Measurements from ENCODE around the gene LETM1. TPM values are rescaled to one million over a fixed set of nuclear protein-coding genes. Genes with fewer than 3 reads are reported as not detected.

The LETM1 gene
- total RNA-seq, 1 donor from 2014 or later, result 46.1 TPM

- no peak for TF ChIP-seq CTCF (IDR thresholded peaks at IDR 0.05; ENCODE audit: unreplicated experiment)
- no peak overlapping the region for H3K4me3 Mint-ChIP-seq (ENCODE audit: low read depth)
- H3K27ac Mint-ChIP-seq, result no peak overlapping the region
- H3K9me3 Mint-ChIP-seq (ENCODE audit: low read depth), result no peaks in the 10 kb centered on the region
- DNase-seq (ENCODE audit: low spot score, unreplicated experiment), result no peak
- peaks cover 17% of the 10 kb centered on the region for H3K4me1 Mint-ChIP-seq (ENCODE audit: low read depth)
- H3K27me3 Mint-ChIP-seq, result no peaks in the 10 kb centered on the region
- no peaks in the 10 kb centered on the region for H3K36me3 Mint-ChIP-seq (ENCODE audit: insufficient read depth)
Observed at GRCh38 chr4:1766106-1767060, 89.6 kb downstream of the LETM1 start.

- Mint-ChIP-seq H3K27me3 (no peaks in the 10 kb centered on the region), H3K9me3 (ENCODE audit: low read depth) (no peaks in the 10 kb centered on the region), H3K4me3 (ENCODE audit: low read depth) (no peak overlapping the region), H3K36me3 (ENCODE audit: insufficient read depth) (no peaks in the 10 kb centered on the region), H3K4me1 (ENCODE audit: low read depth) (peaks cover 17% of the 10 kb centered on the region), H3K27ac (no peak overlapping the region)
- no peak for TF ChIP-seq CTCF (IDR thresholded peaks at IDR 0.05; ENCODE audit: unreplicated experiment)
- no peak for DNase-seq (ENCODE audit: low spot score, unreplicated experiment)
Observed at GRCh38 chr4:1765409-1766072, 90.4 kb downstream of the LETM1 start.

GRCh38 chr4:1764670-1765069, 91.3 kb downstream of the LETM1 start:
- no peaks in the 10 kb centered on the region for H3K9me3 Mint-ChIP-seq (ENCODE audit: low read depth)
- H3K36me3 Mint-ChIP-seq (ENCODE audit: insufficient read depth), result no peaks in the 10 kb centered on the region
- H3K27ac Mint-ChIP-seq, result no peak overlapping the region
- DNase-seq (ENCODE audit: low spot score, unreplicated experiment), result no peak
- no peaks in the 10 kb centered on the region for H3K27me3 Mint-ChIP-seq
- peaks cover 20% of the 10 kb centered on the region for H3K4me1 Mint-ChIP-seq (ENCODE audit: low read depth)
- no peak overlapping the region for H3K4me3 Mint-ChIP-seq (ENCODE audit: low read depth)
- no peak for TF ChIP-seq CTCF (IDR thresholded peaks at IDR 0.05; ENCODE audit: unreplicated experiment)

GRCh38 chr4:1763550-1764080, 92.3 kb downstream of the LETM1 start:
- no peak overlapping the region for H3K4me3 Mint-ChIP-seq (ENCODE audit: low read depth)
- H3K9me3 Mint-ChIP-seq (ENCODE audit: low read depth), result no peaks in the 10 kb centered on the region
- H3K27ac Mint-ChIP-seq, result no peak overlapping the region
- no peaks in the 10 kb centered on the region for H3K36me3 Mint-ChIP-seq (ENCODE audit: insufficient read depth)
- peaks cover 17% of the 10 kb centered on the region for H3K4me1 Mint-ChIP-seq (ENCODE audit: low read depth)
- peak; percentile 29 for TF ChIP-seq CTCF (IDR thresholded peaks at IDR 0.05; ENCODE audit: unreplicated experiment)
- DNase-seq (ENCODE audit: low spot score, unreplicated experiment), result no peak
- no peaks in the 10 kb centered on the region for H3K27me3 Mint-ChIP-seq

- DNase-seq (ENCODE audit: low spot score, unreplicated experiment), result no peak
- H3K9me3 Mint-ChIP-seq (ENCODE audit: low read depth), result no peaks in the 10 kb centered on the region
- H3K36me3 Mint-ChIP-seq (ENCODE audit: insufficient read depth), result no peaks in the 10 kb centered on the region
- no peak overlapping the region for H3K27ac Mint-ChIP-seq
- no peak overlapping the region for H3K4me3 Mint-ChIP-seq (ENCODE audit: low read depth)
- H3K4me1 Mint-ChIP-seq (ENCODE audit: low read depth), result peaks cover 15% of the 10 kb centered on the region
- no peaks in the 10 kb centered on the region for H3K27me3 Mint-ChIP-seq
- no peak for TF ChIP-seq CTCF (IDR thresholded peaks at IDR 0.05; ENCODE audit: unreplicated experiment)
Observed at GRCh38 chr4:1763070-1763549, 92.8 kb downstream of the LETM1 start.

All from progenitor cell of endocrine pancreas (in vitro differentiated cells).